ENCODE results near the gene CXCL14.

GRCh38 chr5:135533794-135534193, 45.0 kb downstream of the CXCL14 start:
- TF ChIP-seq CTCF (conservative IDR thresholded peaks at IDR 0.05) (no peak), EZH2 (IDR thresholded peaks at IDR 0.05; ENCODE audit: low read depth) (no peak)

All from PC-9 (cell line).